Measurements from ENCODE around the gene CPAMD8. TPM values are rescaled to one million over a fixed set of nuclear protein-coding genes. Genes with fewer than 3 reads are reported as not detected.
A peak's percentile ranks its signal among the peaks of the same experiment; 100 is the strongest.

Gene CPAMD8
- total and polyA plus RNA-seq, 11 donors = 5.2 to 49.5 (median 16.9) TPM

- no peaks in the 10 kb centered on the region for H3K9me3 ChIP-seq
- no peaks in the 10 kb centered on the region for H3K27me3 ChIP-seq
- DNase-seq (no peak), ATAC-seq (no peak)
- peaks cover 0 to 61% (median 38%) of the 10 kb centered on the region in 12 donors for H3K4me1 ChIP-seq
- H3K27ac ChIP-seq = peak overlapping the region in 11 of 12 donors; percentile 60 to 91 (median 71)
- intact Hi-C loops (cut with DNase I) = loop anchor here in 7 of 10 donors (1.0 to 10.0 kb wide), 8 partner anchors 61 to 190 kb away; partner anchors contain the start of genes OCEL1 (in 2 of the 7), BABAM1 (in 1 of the 7), USE1 (in 1 of the 7) and USHBP1 (in 1 of the 7)
- peaks cover 0 to 22% (median 0%) of the 10 kb centered on the region in 9 donors for H3K36me3 ChIP-seq
- 9 to 20% (median 16%) methylated on average over 7 to 11 of the region's 11 CpGs for WGBS, 4 donors
- TF ChIP-seq, protein P1, sequence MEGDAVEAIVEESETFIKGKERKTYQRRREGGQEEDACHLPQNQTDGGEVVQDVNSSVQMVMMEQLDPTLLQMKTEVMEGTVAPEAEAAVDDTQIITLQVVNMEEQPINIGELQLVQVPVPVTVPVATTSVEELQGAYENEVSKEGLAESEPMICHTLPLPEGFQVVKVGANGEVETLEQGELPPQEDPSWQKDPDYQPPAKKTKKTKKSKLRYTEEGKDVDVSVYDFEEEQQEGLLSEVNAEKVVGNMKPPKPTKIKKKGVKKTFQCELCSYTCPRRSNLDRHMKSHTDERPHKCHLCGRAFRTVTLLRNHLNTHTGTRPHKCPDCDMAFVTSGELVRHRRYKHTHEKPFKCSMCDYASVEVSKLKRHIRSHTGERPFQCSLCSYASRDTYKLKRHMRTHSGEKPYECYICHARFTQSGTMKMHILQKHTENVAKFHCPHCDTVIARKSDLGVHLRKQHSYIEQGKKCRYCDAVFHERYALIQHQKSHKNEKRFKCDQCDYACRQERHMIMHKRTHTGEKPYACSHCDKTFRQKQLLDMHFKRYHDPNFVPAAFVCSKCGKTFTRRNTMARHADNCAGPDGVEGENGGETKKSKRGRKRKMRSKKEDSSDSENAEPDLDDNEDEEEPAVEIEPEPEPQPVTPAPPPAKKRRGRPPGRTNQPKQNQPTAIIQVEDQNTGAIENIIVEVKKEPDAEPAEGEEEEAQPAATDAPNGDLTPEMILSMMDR (IDR thresholded peaks at IDR 0.05) = no peak
- no peak for TF ChIP-seq POLR2A (IDR thresholded peaks at IDR 0.05)
- H3K4me3 ChIP-seq = peak overlapping the region; percentile 47 to 92 (median 74)
These were observed 48.0 kb upstream of the CPAMD8 start for GRCh38 chr19:17074634-17075034.

- WGBS, 4 donors = 52 to 68% (median 58%) methylated on average over 12 to 18 of the region's 18 CpGs
- peak overlapping the region in 7 of 12 donors; percentile 60 to 91 (median 82) for H3K27ac ChIP-seq
- no peak for DNase-seq
These were observed 47.4 kb upstream of the CPAMD8 start for GRCh38 chr19:17073869-17074633.

DNA sequence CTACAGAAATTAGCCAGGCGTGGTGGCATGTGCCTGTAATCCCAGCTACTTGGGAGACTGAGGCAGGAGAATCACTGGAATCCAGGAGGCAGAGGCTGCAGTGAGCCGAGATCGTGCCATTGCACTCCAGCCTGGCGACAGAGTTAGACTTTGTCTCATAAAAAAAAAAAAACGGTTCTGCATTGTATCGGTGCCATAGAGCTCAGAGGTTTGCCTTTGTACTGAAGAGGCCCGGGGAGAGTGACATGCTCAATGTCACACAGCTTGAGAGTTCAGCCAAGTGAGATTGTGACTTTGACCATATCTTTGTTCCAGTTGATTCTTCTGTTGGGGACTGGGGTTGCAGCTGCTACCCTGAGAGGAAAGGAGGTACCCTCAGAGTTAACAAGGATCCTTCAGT lies 44.3 kb upstream of the CPAMD8 start:
- H3K4me1 ChIP-seq = peaks cover 0 to 32% (median 16%) of the 10 kb centered on the region in 12 donors
- H3K27ac ChIP-seq = peak overlapping the region in 6 of 12 donors; percentile 1 to 60 (median 43)
- intact Hi-C loops (cut with DNase I) = loop anchor here in 3 of 10 donors (10.0 kb wide), 3 partner anchors 154 to 194 kb away; partner anchors contain the start of genes BABAM1 (in 1 of the 3), OCEL1 (in 1 of the 3) and USHBP1 (in 1 of the 3)
- no peak overlapping the region for H3K4me3 ChIP-seq
- 51 to 75% (median 64%) methylated on average over 7 of the region's 7 CpGs for WGBS, 4 donors
- peaks cover 0 to 29% (median 5%) of the 10 kb centered on the region in 9 donors for H3K36me3 ChIP-seq
- DNase-seq (no peak), ATAC-seq (no peak)
- TF ChIP-seq, protein P1 (IDR thresholded peaks at IDR 0.05) = no peak
- TF ChIP-seq POLR2A (IDR thresholded peaks at IDR 0.05) = no peak
- H3K27me3 ChIP-seq = no peaks in the 10 kb centered on the region
- H3K9me3 ChIP-seq = no peaks in the 10 kb centered on the region

More at GRCh38 chr19:17073869-17074633, 47.4 kb upstream of the CPAMD8 start:
- Histone ChIP-seq H3K4me1 (peaks cover 0 to 56% (median 35%) of the 10 kb centered on the region in 12 donors), H3K36me3 (peaks cover 0 to 22% (median 0%) of the 10 kb centered on the region in 9 donors), H3K4me3 (peak overlapping the region; percentile 47 to 92 (median 74)), H3K9me3 (no peaks in the 10 kb centered on the region), H3K27me3 (no peaks in the 10 kb centered on the region)
- intact Hi-C loops (cut with DNase I) = loop anchor here in 3 of 10 donors (10.0 kb wide), 3 partner anchors 151 to 191 kb away; partner anchors contain the start of genes BABAM1 (in 1 of the 3), OCEL1 (in 1 of the 3) and USHBP1 (in 1 of the 3)
- TF ChIP-seq, protein P1 (IDR thresholded peaks at IDR 0.05) = no peak
- no peak for ATAC-seq

GRCh38 chr19:17070421-17070820 lies 43.8 kb upstream of the CPAMD8 start:
- 83 to 91% (median 89%) methylated on average over 12 of the region's 12 CpGs for WGBS, 4 donors
- Histone ChIP-seq H3K27ac (peak overlapping the region in 5 of 12 donors; percentile 15 to 60 (median 46)), H3K9me3 (no peaks in the 10 kb centered on the region), H3K4me1 (peaks cover 0 to 32% (median 16%) of the 10 kb centered on the region in 12 donors), H3K36me3 (peaks cover 0 to 29% (median 5%) of the 10 kb centered on the region in 9 donors), H3K27me3 (no peaks in the 10 kb centered on the region), H3K4me3 (no peak overlapping the region)
- intact Hi-C loops (cut with DNase I) = loop anchor here in 3 of 10 donors (10.0 kb wide), 3 partner anchors 154 to 194 kb away; partner anchors contain the start of genes BABAM1 (in 1 of the 3), OCEL1 (in 1 of the 3) and USHBP1 (in 1 of the 3)
- ATAC-seq = no peak
- DNase-seq = no peak
- TF ChIP-seq, protein P1 (IDR thresholded peaks at IDR 0.05) = no peak
- no peak for TF ChIP-seq POLR2A (IDR thresholded peaks at IDR 0.05)

Measured in heart left ventricle (tissue), 16 donors.